ENCODE measurements around the gene MTCL1. TPM values are rescaled to one million over a fixed set of nuclear protein-coding genes. Genes with fewer than 3 reads are reported as not detected.

Gene MTCL1
- total RNA-seq, 1 experiment from 2014 or later: 11.2 TPM

DNA sequence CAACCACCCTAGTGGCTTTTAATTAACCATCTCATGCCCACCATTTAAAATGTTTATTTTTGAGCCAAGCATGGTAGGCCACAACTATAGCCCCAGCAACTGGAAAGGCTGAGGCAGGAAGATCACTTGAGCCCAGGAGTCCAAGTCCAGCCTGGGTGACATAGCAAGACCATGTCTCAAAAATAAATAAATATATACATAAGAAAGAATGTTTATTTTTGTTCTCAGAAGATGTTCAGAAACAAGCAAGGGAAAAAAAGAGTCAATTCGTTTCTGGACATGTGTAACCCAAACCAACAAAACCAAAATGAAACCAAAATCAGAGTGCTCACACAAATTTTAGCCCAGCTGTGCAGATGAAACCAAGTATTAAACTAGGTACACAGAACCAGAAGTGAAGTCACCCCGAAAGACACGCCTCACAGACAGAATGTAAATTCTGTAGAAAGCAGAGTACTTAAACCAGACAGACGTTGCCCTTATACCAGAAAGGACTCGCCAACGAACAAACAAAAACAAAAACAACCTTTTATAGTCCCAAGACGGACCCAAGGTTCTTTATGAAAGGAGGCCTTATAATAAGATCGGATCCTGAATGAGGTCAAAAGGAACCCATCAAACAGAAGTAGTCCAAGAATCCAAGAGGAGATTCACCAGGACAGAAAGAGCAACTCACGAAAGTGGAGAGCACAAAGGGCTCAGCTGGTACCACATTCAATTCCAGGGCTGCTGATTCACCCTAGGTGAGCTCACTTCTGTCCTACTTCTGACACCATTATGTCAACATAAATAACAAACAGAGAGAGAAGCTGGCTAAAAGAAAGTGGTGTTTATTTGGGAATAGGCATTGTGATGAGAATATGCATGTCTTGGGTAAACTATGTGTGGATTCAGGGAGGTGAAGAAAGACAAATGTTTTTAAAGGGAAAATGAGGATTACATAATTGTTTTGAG is 31.8 kb upstream of the MTCL1 start:
- ChIA-PET CTCF (no interaction called here), POLR2A (ENCODE audit: low non-redundant PET) (no interaction called here)
- Histone ChIP-seq H3K36me3 (ENCODE audit: insufficient read depth, low read length, poor library complexity, severe bottlenecking) (no peaks in the 10 kb centered on the region), H3K27ac (ENCODE audit: low read depth, low read length, poor library complexity, severe bottlenecking) (no peak overlapping the region), H3K27me3 (replicated peaks; ENCODE audit: insufficient read depth, low read depth, low read length, poor library complexity) (no peaks in the 10 kb centered on the region), H3K4me3 (ENCODE audit: low read depth, low read length, poor library complexity, severe bottlenecking) (no peak overlapping the region), H3K4me1 (ENCODE audit: insufficient read depth, low read length, poor library complexity, severe bottlenecking) (no peaks in the 10 kb centered on the region), H3K9me3 (ENCODE audit: low read depth, low read length, poor library complexity, severe bottlenecking) (no peaks in the 10 kb centered on the region)
- TF ChIP-seq CTCF (conservative IDR thresholded peaks at IDR 0.05; ENCODE audit: low read depth, low read length) (no peak), EZH2 (IDR thresholded peaks at IDR 0.05; ENCODE audit: borderline replicate concordance, low read depth, low read length, poor library complexity, severe bottlenecking) (no peak)
- no TSS peak for BruUV-seq (replicated peaks)
- no peak for DNase-seq (ENCODE audit: low spot score)
- intact Hi-C loops (cut with micrococcal nuclease; ENCODE audit: unreplicated experiment): loop anchor here (10.0 kb wide), 1 partner anchor 71 kb away; no protein-coding TSS in a partner anchor

- Histone ChIP-seq H3K4me1 (ENCODE audit: insufficient read depth, low read length, poor library complexity, severe bottlenecking) (no peaks in the 10 kb centered on the region), H3K9me3 (ENCODE audit: low read depth, low read length, poor library complexity, severe bottlenecking) (no peaks in the 10 kb centered on the region), H3K4me3 (ENCODE audit: low read depth, low read length, poor library complexity, severe bottlenecking) (no peak overlapping the region), H3K27ac (ENCODE audit: low read depth, low read length, poor library complexity, severe bottlenecking) (no peak overlapping the region), H3K36me3 (ENCODE audit: insufficient read depth, low read length, poor library complexity, severe bottlenecking) (no peaks in the 10 kb centered on the region), H3K27me3 (replicated peaks; ENCODE audit: insufficient read depth, low read depth, low read length, poor library complexity) (no peaks in the 10 kb centered on the region)
- no peak for TF ChIP-seq CTCF (conservative IDR thresholded peaks at IDR 0.05; ENCODE audit: low read depth, low read length)
- no TSS peak for BruUV-seq (replicated peaks)
- CTCF ChIA-PET: no interaction called here
- DNase-seq (ENCODE audit: low spot score): no peak
- intact Hi-C loops (cut with micrococcal nuclease; ENCODE audit: unreplicated experiment): loop anchor here (10.0 kb wide), 1 partner anchor 70 kb away; no protein-coding TSS in a partner anchor
- POLR2A ChIA-PET (ENCODE audit: low non-redundant PET): no interaction called here
Observed at GRCh38 chr18:8675057-8675456, 30.3 kb upstream of the MTCL1 start.

GRCh38 chr18:8681196-8681595 is 24.2 kb upstream of the MTCL1 start:
- no peaks in the 10 kb centered on the region for H3K4me1 ChIP-seq (ENCODE audit: insufficient read depth, low read length, poor library complexity, severe bottlenecking)
- ChIA-PET CTCF (no interaction called here), POLR2A (ENCODE audit: low non-redundant PET) (no interaction called here)
- no peaks in the 10 kb centered on the region for H3K9me3 ChIP-seq (ENCODE audit: low read depth, low read length, poor library complexity, severe bottlenecking)
- H3K27me3 ChIP-seq (replicated peaks; ENCODE audit: insufficient read depth, low read depth, low read length, poor library complexity): no peaks in the 10 kb centered on the region
- H3K27ac ChIP-seq (ENCODE audit: low read depth, low read length, poor library complexity, severe bottlenecking): no peak overlapping the region
- no peak for DNase-seq (ENCODE audit: low spot score)
- H3K4me3 ChIP-seq (ENCODE audit: low read depth, low read length, poor library complexity, severe bottlenecking): no peak overlapping the region
- TF ChIP-seq EZH2 (IDR thresholded peaks at IDR 0.05; ENCODE audit: borderline replicate concordance, low read depth, low read length, poor library complexity, severe bottlenecking): no peak
- no peak for TF ChIP-seq CTCF (conservative IDR thresholded peaks at IDR 0.05; ENCODE audit: low read depth, low read length)
- intact Hi-C loops (cut with micrococcal nuclease; ENCODE audit: unreplicated experiment): no loop called here
- no peaks in the 10 kb centered on the region for H3K36me3 ChIP-seq (ENCODE audit: insufficient read depth, low read length, poor library complexity, severe bottlenecking)
- no TSS peak for BruUV-seq (replicated peaks)

Measured in A673 (cell line).